Measurements from ENCODE around the gene COPZ2.

GRCh38 chr17:47982091-47982617 lies 55.4 kb downstream of the COPZ2 start:
- no peak for TF ChIP-seq CTCF (conservative IDR thresholded peaks at IDR 0.05; ENCODE audit: low read depth, low read length)
- no peak for TF ChIP-seq EZH2 (IDR thresholded peaks at IDR 0.05; ENCODE audit: borderline replicate concordance, low read depth, low read length, poor library complexity, severe bottlenecking)
